Prostate gland (tissue), 2 donors: ENCODE data around the gene TF. TPM values are rescaled to one million over a fixed set of nuclear protein-coding genes. Genes with fewer than 3 reads are reported as not detected.
"Not testable (repeated sequence)": the region's sequence is repeated elsewhere in the genome, so short reads cannot be mapped to it uniquely, and the experiment has no call there.

Experiments
- DNase-seq: peaks from one replicate; pipeline ENCODE4 v3.0.0-alpha.2; 2019; ENCODE audit warnings: low spot score
- H3K27ac ChIP-seq, 2 donors: fragments of 200-600 bp; sonication (generic); 2 replicates each; pipeline ENCODE4 v1.5.1; 2017 to 2019
- H3K27me3 ChIP-seq: fragments of 200-600 bp; sonication (generic); replicated peaks from 2 replicates; pipeline ENCODE4 v1.5.1; 2019; ENCODE audit not compliant: insufficient read depth
- H3K36me3 ChIP-seq, 2 donors: fragments of 200-600 bp; sonication (generic); 1 replicate in 1 of 2; 2 replicates in 1 of 2; pipeline versions ENCODE4 v1.5.1 to v1.8.1; 2017 to 2019
- H3K4me1 ChIP-seq: fragments of 200-600 bp; sonication (generic); replicated peaks from 2 replicates; pipeline ENCODE4 v1.5.1; 2019
- H3K4me3 ChIP-seq, 2 donors: fragments of 200-600 bp; sonication (generic); 2 replicates each; pipeline ENCODE4 v1.5.1; 2017 to 2019
- H3K9me3 ChIP-seq: fragments of 200-600 bp; sonication (generic); 2 replicates; pipeline ENCODE4 v1.5.1; 2017
- CTCF ChIP-seq, 4 experiments: fragments of 200-600 bp in 2 of 4; fragments of 450-650 bp in 2 of 4; sonication (generic) in 2 of 4; IDR thresholded peaks; 1 replicate in 3 of 4; 2 replicates in 1 of 4; pipeline ENCODE4 v1.5.1; 2016 to 2019; ENCODE audit warnings: antibody characterized with exemption in 4 of 4, mild to moderate bottlenecking in 2 of 4, moderate library complexity in 2 of 4
- POLR2A ChIP-seq: fragments of 450-650 bp; IDR thresholded peaks from one replicate; pipeline ENCODE4 v1.6.1; 2016; ENCODE audit warnings: antibody characterized with exemption, mild to moderate bottlenecking
- POLR2AphosphoS5 ChIP-seq: sonication (generic); formaldehyde crosslinking; IDR thresholded peaks from one replicate; pipeline ENCODE4 v1.6.1; 2017; ENCODE audit warnings: antibody characterized with exemption
- whole genome bisulfite sequencing: methylation state at CpG from one replicate; pipeline ENCODE4 v1.1.5; 2018; 5-methylcytosine and 5-hydroxymethylcytosine counted together
- intact Hi-C: fragments of 100-400 bp; cut with DNase I; formaldehyde crosslinking; loops from one replicate; pipeline ENCODE4 v1.14.2; 2022
- total RNA-seq, 2 donors: library from RNA; depleted of rRNA; stranded (reverse); fragments of >200 nt; gene quantifications; one replicate each; pipeline ENCODE4 v1.1.0, GENCODE V29; 2016

The TF gene
- total RNA-seq, 2 donors from 2014 or later, result 15.1 to 57.9 TPM

- Histone ChIP-seq H3K9me3 (no peaks in the 10 kb centered on the region), H3K4me3 (no peak overlapping the region), H3K4me1 (no peaks in the 10 kb centered on the region), H3K27me3 (no peaks in the 10 kb centered on the region), H3K36me3 (no peaks in the 10 kb centered on the region), H3K27ac (no peak overlapping the region)
- WGBS, result 91% methylated on average over 4 of the region's 4 CpGs
- intact Hi-C loops, result no loop called here
- no peak for TF ChIP-seq POLR2A
- TF ChIP-seq POLR2AphosphoS5, result no peak
- no peak for TF ChIP-seq CTCF (IDR thresholded peaks at IDR 0.05)
- no peak for DNase-seq
Observed at GRCh38 chr3:133779626-133780203, 33.5 kb downstream of the TF start.

GRCh38 chr3:133780756-133781155, 34.6 kb downstream of the TF start:
- H3K27ac ChIP-seq, H3K4me1 ChIP-seq, H3K36me3 ChIP-seq, H3K27me3 ChIP-seq, DNase-seq, H3K9me3 ChIP-seq, intact Hi-C loops, H3K4me3 ChIP-seq: not testable (repeated sequence)
- WGBS, result 94% methylated on average over 6 of the region's 6 CpGs

GRCh38 chr3:133781570-133781969, 35.4 kb downstream of the TF start:
- Histone ChIP-seq H3K4me1 (no peaks in the 10 kb centered on the region), H3K27ac (no peak overlapping the region), H3K4me3 (no peak overlapping the region), H3K9me3 (no peaks in the 10 kb centered on the region), H3K36me3 (no peaks in the 10 kb centered on the region), H3K27me3 (no peaks in the 10 kb centered on the region)
- no peak for DNase-seq
- intact Hi-C loops, result no loop called here
- TF ChIP-seq CTCF (IDR thresholded peaks at IDR 0.05), result no peak
- TF ChIP-seq POLR2A, result no peak
- TF ChIP-seq POLR2AphosphoS5, result no peak

GRCh38 chr3:133782454-133782853, 36.3 kb downstream of the TF start:
- H3K27me3 ChIP-seq, result no peaks in the 10 kb centered on the region
- H3K9me3 ChIP-seq, result no peaks in the 10 kb centered on the region
- no peak overlapping the region for H3K4me3 ChIP-seq
- H3K27ac ChIP-seq, result no peak overlapping the region
- no peak for DNase-seq
- 91% methylated on average over 2 of the region's 2 CpGs for WGBS
- intact Hi-C loops, result no loop called here
- no peaks in the 10 kb centered on the region for H3K36me3 ChIP-seq
- TF ChIP-seq CTCF (IDR thresholded peaks at IDR 0.05), result no peak
- no peaks in the 10 kb centered on the region for H3K4me1 ChIP-seq

- TF ChIP-seq POLR2A (no peak), CTCF (IDR thresholded peaks at IDR 0.05) (no peak), POLR2AphosphoS5 (no peak)
- no peak for DNase-seq
- Histone ChIP-seq H3K4me3 (no peak overlapping the region), H3K9me3 (no peaks in the 10 kb centered on the region), H3K36me3 (no peaks in the 10 kb centered on the region), H3K27me3 (no peaks in the 10 kb centered on the region), H3K27ac (no peak overlapping the region), H3K4me1 (no peaks in the 10 kb centered on the region)
- intact Hi-C loops, result no loop called here
- WGBS, result 78% methylated on average over 32 of the region's 32 CpGs
Observed at GRCh38 chr3:133783762-133784161, 37.6 kb downstream of the TF start.
